ENCODE data around the gene DSC2.

GRCh38 chr18:31042084-31042405, 60.2 kb downstream of the DSC2 start:
- TF ChIP-seq, protein P1, sequence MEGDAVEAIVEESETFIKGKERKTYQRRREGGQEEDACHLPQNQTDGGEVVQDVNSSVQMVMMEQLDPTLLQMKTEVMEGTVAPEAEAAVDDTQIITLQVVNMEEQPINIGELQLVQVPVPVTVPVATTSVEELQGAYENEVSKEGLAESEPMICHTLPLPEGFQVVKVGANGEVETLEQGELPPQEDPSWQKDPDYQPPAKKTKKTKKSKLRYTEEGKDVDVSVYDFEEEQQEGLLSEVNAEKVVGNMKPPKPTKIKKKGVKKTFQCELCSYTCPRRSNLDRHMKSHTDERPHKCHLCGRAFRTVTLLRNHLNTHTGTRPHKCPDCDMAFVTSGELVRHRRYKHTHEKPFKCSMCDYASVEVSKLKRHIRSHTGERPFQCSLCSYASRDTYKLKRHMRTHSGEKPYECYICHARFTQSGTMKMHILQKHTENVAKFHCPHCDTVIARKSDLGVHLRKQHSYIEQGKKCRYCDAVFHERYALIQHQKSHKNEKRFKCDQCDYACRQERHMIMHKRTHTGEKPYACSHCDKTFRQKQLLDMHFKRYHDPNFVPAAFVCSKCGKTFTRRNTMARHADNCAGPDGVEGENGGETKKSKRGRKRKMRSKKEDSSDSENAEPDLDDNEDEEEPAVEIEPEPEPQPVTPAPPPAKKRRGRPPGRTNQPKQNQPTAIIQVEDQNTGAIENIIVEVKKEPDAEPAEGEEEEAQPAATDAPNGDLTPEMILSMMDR (IDR thresholded peaks at IDR 0.05): no peak
- no peak for TF ChIP-seq ZFX (IDR thresholded peaks at IDR 0.05; ENCODE audit: borderline replicate concordance)
